Neural cell (in vitro differentiated cells): ENCODE data around the gene ASL. TPM values are rescaled to one million over a fixed set of nuclear protein-coding genes. Genes with fewer than 3 reads are reported as not detected.

ENCODE experiments used
- H2AFZ ChIP-seq: fragments of 200-600, 300-800 bp; sonication (generic), shearing (Covaris generic); 2 replicates; pipeline ENCODE4 v1.6.0; 2014; ENCODE audit warnings: low read depth, mild to moderate bottlenecking, antibody characterized with exemption, low read length, moderate library complexity
- H3F3A ChIP-seq: fragments of 200-600 bp; shearing (Covaris generic); 2 replicates; pipeline ENCODE4 v1.6.1; 2016; ENCODE audit warnings: mild to moderate bottlenecking, moderate library complexity, mixed read lengths, antibody characterized with exemption, low read length; ENCODE audit not compliant: insufficient read depth, poor library complexity, severe bottlenecking
- H3K27ac ChIP-seq: fragments of 200-600, 300-800 bp; sonication (generic), shearing (Covaris generic); 2 replicates; pipeline ENCODE4 v1.5.1; 2014; ENCODE audit warnings: mild to moderate bottlenecking, low read length, moderate library complexity
- H3K27me3 ChIP-seq: fragments of 300-800, 200-600 bp; sonication (generic), shearing (Covaris generic); 2 replicates; pipeline ENCODE4 v1.6.0; 2014; ENCODE audit warnings: mild to moderate bottlenecking, low read depth, low read length, moderate library complexity; ENCODE audit not compliant: insufficient read depth
- H3K36me3 ChIP-seq: fragments of 300-800, 200-600 bp; sonication (generic), shearing (Covaris generic); 2 replicates; pipeline ENCODE4 v1.5.1; 2014; ENCODE audit warnings: mild to moderate bottlenecking, antibody characterized with exemption, low read length, moderate library complexity; ENCODE audit not compliant: insufficient read depth
- H3K4me2 ChIP-seq: fragments of 300-800, 200-600 bp; sonication (generic), shearing (Covaris generic); 2 replicates; pipeline ENCODE4 v1.6.0; 2014; ENCODE audit warnings: mild to moderate bottlenecking, low read length
- H3K4me3 ChIP-seq: fragments of 300-800, 200-600 bp; sonication (generic), shearing (Covaris generic); 2 replicates; pipeline ENCODE4 v1.5.1; 2014; ENCODE audit warnings: mild to moderate bottlenecking, low read length, moderate library complexity
- H3K79me2 ChIP-seq: fragments of 200-600 bp; shearing (Covaris generic); replicated peaks from 2 replicates; pipeline ENCODE4 v1.6.0; 2014; ENCODE audit warnings: mild to moderate bottlenecking, low read length, moderate library complexity; ENCODE audit not compliant: insufficient read depth
- H3K9ac ChIP-seq: fragments of 300-800, 200-600 bp; sonication (generic), shearing (Covaris generic); 2 replicates; pipeline ENCODE4 v1.6.1; 2016; ENCODE audit warnings: mild to moderate bottlenecking, low read length, mixed read lengths
- H3K9me2 ChIP-seq: fragments of 200-600 bp; shearing (Covaris generic); 2 replicates; pipeline ENCODE4 v1.6.1; 2016; ENCODE audit warnings: mild to moderate bottlenecking, low read length, mixed read lengths; ENCODE audit not compliant: insufficient read depth
- H3K9me3 ChIP-seq: fragments of 200-600, 300-800 bp; sonication (generic), shearing (Covaris generic); 2 replicates; pipeline ENCODE4 v1.6.1; 2016; ENCODE audit warnings: mild to moderate bottlenecking, mixed run types, low read length, moderate library complexity, mixed read lengths
- H4K20me1 ChIP-seq: fragments of 200-600 bp; shearing (Covaris generic); 2 replicates; pipeline ENCODE4 v1.6.1; 2016; ENCODE audit warnings: mild to moderate bottlenecking, mixed run types; ENCODE audit not compliant: insufficient read depth
- CTCF ChIP-seq: fragments of 450-650 bp; IDR thresholded peaks from 2 replicates; pipeline ENCODE4 v1.5.1; 2014; ENCODE audit warnings: antibody characterized with exemption, mild to moderate bottlenecking, moderate library complexity; ENCODE audit not compliant: poor library complexity, severe bottlenecking
- EP300 ChIP-seq: fragments of 450-650 bp; conservative IDR thresholded peaks from 2 replicates; pipeline ENCODE4 v1.6.1; 2014; ENCODE audit warnings: antibody characterized with exemption, mild to moderate bottlenecking, moderate library complexity; ENCODE audit not compliant: poor library complexity, severe bottlenecking
- EZH2 ChIP-seq: fragments of 200-600, 300-800 bp; shearing (Covaris generic), sonication (generic); IDR thresholded peaks from 2 replicates; pipeline ENCODE4 v1.6.1; 2014; ENCODE audit warnings: antibody characterized with exemption, low read length, borderline replicate concordance, mild to moderate bottlenecking; ENCODE audit not compliant: insufficient read depth, poor library complexity, severe bottlenecking
- MXI1 ChIP-seq: fragments of 450-650 bp; conservative IDR thresholded peaks from 2 replicates; pipeline ENCODE4 v1.6.1; 2014; ENCODE audit warnings: antibody characterized with exemption, mild to moderate bottlenecking; ENCODE audit not compliant: poor library complexity, severe bottlenecking
- POLR2AphosphoS5 ChIP-seq: IDR thresholded peaks from 2 replicates; pipeline ENCODE4 v1.6.1; 2012
- RAD21 ChIP-seq: fragments of 450-650 bp; conservative IDR thresholded peaks from 2 replicates; pipeline ENCODE4 v1.6.1; 2014; ENCODE audit warnings: antibody characterized with exemption, mild to moderate bottlenecking, moderate library complexity
- REST ChIP-seq: IDR thresholded peaks from 2 replicates; pipeline ENCODE4 v1.6.1; 2012; ENCODE audit warnings: borderline replicate concordance
- SMC3 ChIP-seq: fragments of 450-650 bp; conservative IDR thresholded peaks from 2 replicates; pipeline ENCODE4 v1.6.1; 2014; ENCODE audit warnings: antibody characterized with exemption, mild to moderate bottlenecking, moderate library complexity; ENCODE audit not compliant: poor library complexity
- TAF1 ChIP-seq: IDR thresholded peaks from 2 replicates; pipeline ENCODE4 v1.6.1; 2012; ENCODE audit warnings: low read depth
- polyA plus RNA-seq: library from polyadenylated mRNA; depleted of rRNA; stranded (reverse); fragments of >200 nt; gene quantifications from 2 replicates; pipeline ENCODE4 v1.2.3, GENCODE V29; 2014

The ASL gene
- polyA plus RNA-seq, 1 donor from 2014 or later = 20.9 TPM

DNA sequence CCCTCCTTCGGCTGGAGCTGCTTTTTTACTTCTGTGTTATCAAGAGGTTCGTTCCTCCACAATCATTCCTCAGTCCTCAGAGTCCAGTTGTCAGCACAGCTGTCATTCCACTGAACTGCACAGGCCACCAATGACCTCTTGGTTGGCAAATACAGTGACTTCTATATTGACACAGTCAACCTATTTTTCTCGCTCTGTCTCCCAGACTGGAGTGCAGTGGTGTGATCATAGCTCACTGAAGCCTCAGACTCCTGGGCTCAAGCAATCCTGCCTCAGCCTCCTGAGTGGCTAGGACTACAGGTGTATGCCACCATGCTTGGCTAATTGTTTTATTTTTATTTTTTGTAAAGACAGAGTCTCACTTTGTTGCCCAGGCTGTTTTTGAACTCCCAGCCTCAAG, 66.7 kb downstream of the ASL start:
- H3K36me3 ChIP-seq = no peaks in the 10 kb centered on the region
- H3K9me3 ChIP-seq = no peaks in the 10 kb centered on the region
- TF ChIP-seq SMC3 (no peak), MXI1 (no peak), TAF1 (no peak), EP300 (no peak), RAD21 (no peak), CTCF (no peak), EZH2 (no peak), REST (no peak), POLR2AphosphoS5 (no peak)
- no peaks in the 10 kb centered on the region for H3K9me2 ChIP-seq
- no peak overlapping the region for H3K9ac ChIP-seq
- H3K4me2 ChIP-seq = no peak overlapping the region
- peaks cover 3% of the 10 kb centered on the region for H4K20me1 ChIP-seq
- no peak overlapping the region for H3K4me3 ChIP-seq
- H3K27me3 ChIP-seq = no peaks in the 10 kb centered on the region
- H3K79me2 ChIP-seq = no peaks in the 10 kb centered on the region
- no peaks in the 10 kb centered on the region for H3F3A ChIP-seq
- no peak overlapping the region for H3K27ac ChIP-seq
- no peak overlapping the region for H2AFZ ChIP-seq

GRCh38 chr7:66142996-66143395, 67.4 kb downstream of the ASL start:
- H3K36me3 ChIP-seq = no peaks in the 10 kb centered on the region
- no peak for TF ChIP-seq REST
- TF ChIP-seq TAF1 = no peak
- TF ChIP-seq RAD21 = no peak
- TF ChIP-seq CTCF = no peak
- no peak for TF ChIP-seq MXI1
- no peak overlapping the region for H3K27ac ChIP-seq

More at GRCh38 chr7:66142996-66143395, 67.4 kb downstream of the ASL start:
- no peak overlapping the region for H2AFZ ChIP-seq
- H3K4me2 ChIP-seq = no peak overlapping the region
- H4K20me1 ChIP-seq = no peaks in the 10 kb centered on the region
- no peaks in the 10 kb centered on the region for H3K27me3 ChIP-seq
- no peak overlapping the region for H3K4me3 ChIP-seq
- no peaks in the 10 kb centered on the region for H3K9me3 ChIP-seq
- H3K79me2 ChIP-seq = no peaks in the 10 kb centered on the region
- no peaks in the 10 kb centered on the region for H3K9me2 ChIP-seq
- H3F3A ChIP-seq = no peaks in the 10 kb centered on the region
- H3K9ac ChIP-seq = no peak overlapping the region
